SK-N-SH (cell line): ENCODE measurements around the gene PYGO2.

Experiments used
- CHD2 ChIP-seq: fragments of 150-350 bp; IDR thresholded peaks from 2 replicates; pipeline ENCODE4 v1.6.1; 2018; ENCODE audit warnings: low read length; ENCODE audit not compliant: partially characterized antibody
- EP300 ChIP-seq, 2 experiments: IDR thresholded peaks; 2 replicates each; pipeline versions ENCODE4 v1.4.0 to v1.6.1; 2012; ENCODE audit warnings: borderline replicate concordance in 1 of 2, low read depth in 1 of 2, low read length in 1 of 2
- FOXM1 ChIP-seq: IDR thresholded peaks from 2 replicates; pipeline ENCODE4 v1.4.0; 2012; ENCODE audit warnings: low read depth, mild to moderate bottlenecking
- POLR2AphosphoS5 ChIP-seq: IDR thresholded peaks from 2 replicates; pipeline ENCODE4 v1.6.1; 2012; ENCODE audit warnings: low read depth, low read length
- REST ChIP-seq: IDR thresholded peaks from 2 replicates; pipeline ENCODE4 v1.6.1; 2012; ENCODE audit warnings: mild to moderate bottlenecking, low read depth, low read length, moderate library complexity
- SIN3A ChIP-seq: IDR thresholded peaks from 2 replicates; pipeline ENCODE4 v1.6.1; 2012; ENCODE audit warnings: low read depth, mild to moderate bottlenecking, low read length, moderate library complexity, borderline replicate concordance
- SMC3 ChIP-seq: IDR thresholded peaks from 2 replicates; pipeline ENCODE4 v1.6.1; 2012; ENCODE audit warnings: low read depth, low read length, improper control_type of control experiment
- TCF12 ChIP-seq: IDR thresholded peaks from 2 replicates; pipeline ENCODE4 v1.4.0; 2012
- TEAD4 ChIP-seq: IDR thresholded peaks from 2 replicates; pipeline ENCODE4 v1.4.0; 2012; ENCODE audit warnings: mild to moderate bottlenecking, borderline replicate concordance; ENCODE audit not compliant: insufficient read depth
- TF ChIP-seq, protein P1 (sequence below): fragments of 200-600 bp; sonication (generic); IDR thresholded peaks from 2 replicates; pipeline ENCODE4 v1.6.1; 2017; ENCODE audit warnings: antibody characterized with exemption, mild to moderate bottlenecking, moderate library complexity
- TF ChIP-seq, protein P2 (sequence below): IDR thresholded peaks from 2 replicates; pipeline ENCODE4 v1.4.0; 2012; ENCODE audit warnings: low read depth

GRCh38 chr1:154964359-154964758 is 2.8 kb upstream of the PYGO2 start:
- TF ChIP-seq TEAD4, result no peak
- TF ChIP-seq CHD2, result no peak
- TF ChIP-seq, protein P1, sequence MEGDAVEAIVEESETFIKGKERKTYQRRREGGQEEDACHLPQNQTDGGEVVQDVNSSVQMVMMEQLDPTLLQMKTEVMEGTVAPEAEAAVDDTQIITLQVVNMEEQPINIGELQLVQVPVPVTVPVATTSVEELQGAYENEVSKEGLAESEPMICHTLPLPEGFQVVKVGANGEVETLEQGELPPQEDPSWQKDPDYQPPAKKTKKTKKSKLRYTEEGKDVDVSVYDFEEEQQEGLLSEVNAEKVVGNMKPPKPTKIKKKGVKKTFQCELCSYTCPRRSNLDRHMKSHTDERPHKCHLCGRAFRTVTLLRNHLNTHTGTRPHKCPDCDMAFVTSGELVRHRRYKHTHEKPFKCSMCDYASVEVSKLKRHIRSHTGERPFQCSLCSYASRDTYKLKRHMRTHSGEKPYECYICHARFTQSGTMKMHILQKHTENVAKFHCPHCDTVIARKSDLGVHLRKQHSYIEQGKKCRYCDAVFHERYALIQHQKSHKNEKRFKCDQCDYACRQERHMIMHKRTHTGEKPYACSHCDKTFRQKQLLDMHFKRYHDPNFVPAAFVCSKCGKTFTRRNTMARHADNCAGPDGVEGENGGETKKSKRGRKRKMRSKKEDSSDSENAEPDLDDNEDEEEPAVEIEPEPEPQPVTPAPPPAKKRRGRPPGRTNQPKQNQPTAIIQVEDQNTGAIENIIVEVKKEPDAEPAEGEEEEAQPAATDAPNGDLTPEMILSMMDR, result no peak
- TF ChIP-seq FOXM1, result no peak
- no peak for TF ChIP-seq TCF12
- TF ChIP-seq SMC3, result no peak
- no peak for TF ChIP-seq REST
- TF ChIP-seq, protein P2, sequence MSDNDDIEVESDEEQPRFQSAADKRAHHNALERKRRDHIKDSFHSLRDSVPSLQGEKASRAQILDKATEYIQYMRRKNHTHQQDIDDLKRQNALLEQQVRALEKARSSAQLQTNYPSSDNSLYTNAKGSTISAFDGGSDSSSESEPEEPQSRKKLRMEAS, result no peak
- no peak for TF ChIP-seq POLR2AphosphoS5
- no peak for TF ChIP-seq SIN3A
- no peak for TF ChIP-seq EP300 (IDR thresholded peaks at IDR 0.05; ENCODE audit: borderline replicate concordance in 1 of 2, low read depth in 1 of 2, low read length in 1 of 2)
